ENCODE results near the gene INO80.

GRCh38 chr15:41055706-41056105 is 60.4 kb downstream of the INO80 start:
- TF ChIP-seq CTCF (conservative IDR thresholded peaks at IDR 0.05; ENCODE audit: low read depth, low read length) (no peak), EZH2 (IDR thresholded peaks at IDR 0.05; ENCODE audit: low read length, unreplicated experiment) (no peak), EZH2phosphoT487 (IDR thresholded peaks at IDR 0.05; ENCODE audit: borderline replicate concordance, low read length) (no peak)
